WERI-Rb-1 (cell line): Measurements from ENCODE around the gene GPR68.

Source experiments
- DNase-seq: peaks from one replicate; pipeline ENCODE4 v3.0.0-alpha.2; 2020
- H3K27ac ChIP-seq: fragments of 250-450 bp; sonication (Bioruptor Pico); 2 replicates; pipeline ENCODE4 v1.5.1; 2020; ENCODE audit warnings: mild to moderate bottlenecking, moderate library complexity
- H3K27me3 ChIP-seq: fragments of 250-450 bp; sonication (Bioruptor Pico); 2 replicates; pipeline ENCODE4 v1.5.1; 2021; ENCODE audit warnings: mild to moderate bottlenecking, low read depth, moderate library complexity; ENCODE audit not compliant: insufficient read depth, severe bottlenecking
- H3K36me3 ChIP-seq: fragments of 250-450 bp; sonication (Bioruptor Pico); 2 replicates; pipeline ENCODE4 v1.5.1; 2020; ENCODE audit warnings: mild to moderate bottlenecking, moderate library complexity
- H3K4me3 ChIP-seq: 2 replicates; pipeline ENCODE4 v1.5.1; 2011; ENCODE audit warnings: low read depth, mild to moderate bottlenecking, control low read depth, low read length
- H3K9me3 ChIP-seq: fragments of 250-450 bp; sonication (Bioruptor Pico); 2 replicates; pipeline ENCODE4 v1.5.1; 2021; ENCODE audit warnings: mild to moderate bottlenecking, moderate library complexity; ENCODE audit not compliant: severe bottlenecking
- TF ChIP-seq, protein P1 (sequence below): IDR thresholded peaks from 2 replicates; pipeline ENCODE4 v1.5.1; 2011; ENCODE audit warnings: low read depth, mild to moderate bottlenecking, control low read depth, inconsistent platforms, low read length

Gene GPR68, protein sequence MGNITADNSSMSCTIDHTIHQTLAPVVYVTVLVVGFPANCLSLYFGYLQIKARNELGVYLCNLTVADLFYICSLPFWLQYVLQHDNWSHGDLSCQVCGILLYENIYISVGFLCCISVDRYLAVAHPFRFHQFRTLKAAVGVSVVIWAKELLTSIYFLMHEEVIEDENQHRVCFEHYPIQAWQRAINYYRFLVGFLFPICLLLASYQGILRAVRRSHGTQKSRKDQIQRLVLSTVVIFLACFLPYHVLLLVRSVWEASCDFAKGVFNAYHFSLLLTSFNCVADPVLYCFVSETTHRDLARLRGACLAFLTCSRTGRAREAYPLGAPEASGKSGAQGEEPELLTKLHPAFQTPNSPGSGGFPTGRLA

DNA sequence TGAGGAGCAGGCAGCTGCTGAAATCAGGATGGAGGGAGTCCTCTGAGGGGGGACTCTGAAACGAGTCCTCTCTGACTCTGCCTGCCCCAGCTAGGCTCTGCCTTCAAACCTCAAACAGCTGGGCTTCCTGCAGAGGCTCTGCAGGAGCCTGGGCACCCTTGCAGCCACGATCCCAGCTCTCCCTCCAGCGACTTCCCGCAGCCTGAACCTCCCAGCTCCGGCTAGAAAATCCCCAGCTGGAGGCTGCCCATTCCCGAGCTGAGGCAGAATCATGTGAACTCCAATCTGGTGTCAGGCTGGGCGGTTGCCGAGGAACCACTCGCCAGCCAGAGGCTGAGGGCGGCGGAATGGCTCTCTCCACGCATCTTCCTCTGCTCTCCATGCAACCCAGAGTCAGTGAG is at the start of gene GPR68:
Gene GPR68 (minus strand): TSS at position 204 of the 401 bp plus-strand sequence. CDS start 9,654 bp downstream, outside the sequence.
- Histone ChIP-seq H3K27ac (no peak within 1 kb of the TSS), H3K4me3 (no peak within 1 kb of the TSS), H3K27me3 (no peaks in the 10 kb centered on the region), H3K9me3 (peaks cover 7% of the 10 kb centered on the region), H3K36me3 (no peaks in the 10 kb centered on the region)
- peak; percentile 62 for DNase-seq
- TF ChIP-seq, protein P1, sequence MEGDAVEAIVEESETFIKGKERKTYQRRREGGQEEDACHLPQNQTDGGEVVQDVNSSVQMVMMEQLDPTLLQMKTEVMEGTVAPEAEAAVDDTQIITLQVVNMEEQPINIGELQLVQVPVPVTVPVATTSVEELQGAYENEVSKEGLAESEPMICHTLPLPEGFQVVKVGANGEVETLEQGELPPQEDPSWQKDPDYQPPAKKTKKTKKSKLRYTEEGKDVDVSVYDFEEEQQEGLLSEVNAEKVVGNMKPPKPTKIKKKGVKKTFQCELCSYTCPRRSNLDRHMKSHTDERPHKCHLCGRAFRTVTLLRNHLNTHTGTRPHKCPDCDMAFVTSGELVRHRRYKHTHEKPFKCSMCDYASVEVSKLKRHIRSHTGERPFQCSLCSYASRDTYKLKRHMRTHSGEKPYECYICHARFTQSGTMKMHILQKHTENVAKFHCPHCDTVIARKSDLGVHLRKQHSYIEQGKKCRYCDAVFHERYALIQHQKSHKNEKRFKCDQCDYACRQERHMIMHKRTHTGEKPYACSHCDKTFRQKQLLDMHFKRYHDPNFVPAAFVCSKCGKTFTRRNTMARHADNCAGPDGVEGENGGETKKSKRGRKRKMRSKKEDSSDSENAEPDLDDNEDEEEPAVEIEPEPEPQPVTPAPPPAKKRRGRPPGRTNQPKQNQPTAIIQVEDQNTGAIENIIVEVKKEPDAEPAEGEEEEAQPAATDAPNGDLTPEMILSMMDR = no peak

DNA sequence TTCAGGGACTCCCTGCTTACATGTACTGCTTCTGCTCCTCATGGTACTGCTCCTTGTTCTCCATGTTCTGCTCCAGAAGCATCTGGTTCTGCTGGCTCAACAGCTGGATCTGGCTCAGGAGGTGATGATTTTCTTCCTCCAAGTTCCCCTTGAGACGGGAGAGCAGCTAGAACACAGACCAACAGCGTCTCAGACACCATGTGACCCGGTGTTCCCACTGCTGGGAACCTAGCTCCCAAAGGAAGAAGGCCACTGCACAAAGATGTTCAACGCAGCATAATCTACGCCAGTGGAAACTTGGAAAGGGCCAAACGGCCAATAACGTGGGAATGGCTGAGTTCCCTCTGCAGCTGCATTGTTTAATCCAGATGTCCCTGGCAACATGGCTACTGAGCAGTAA is 49.6 kb upstream of the GPR68 start:
- no peak overlapping the region for H3K4me3 ChIP-seq
- no peak for DNase-seq
- peaks cover 87% of the 10 kb centered on the region for H3K36me3 ChIP-seq
- no peak overlapping the region for H3K27ac ChIP-seq
- TF ChIP-seq, protein P1 = no peak
- H3K27me3 ChIP-seq = no peaks in the 10 kb centered on the region
- H3K9me3 ChIP-seq = no peaks in the 10 kb centered on the region

DNA sequence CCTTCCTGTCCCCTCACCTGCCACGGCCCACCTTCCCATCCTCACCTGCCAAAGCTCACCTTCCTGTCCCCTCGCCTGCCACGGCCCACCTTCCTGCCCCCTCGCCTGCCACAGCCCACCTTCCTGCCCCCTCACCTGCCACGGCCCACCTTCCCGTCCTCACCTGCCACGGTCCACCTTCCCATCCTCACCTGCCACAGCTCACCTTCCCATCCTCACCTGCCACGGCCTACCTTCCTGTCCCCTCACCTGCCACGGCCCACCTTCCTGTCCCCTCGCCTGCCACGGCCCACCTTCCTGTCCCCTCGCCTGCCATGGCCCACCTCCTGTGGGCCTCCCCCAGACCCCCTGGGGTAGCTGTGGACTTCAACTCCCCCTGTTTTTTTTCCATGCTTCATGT is 48.8 kb upstream of the GPR68 start:
- H3K4me3 ChIP-seq = no peak overlapping the region
- H3K36me3 ChIP-seq = peaks cover 88% of the 10 kb centered on the region
- TF ChIP-seq, protein P1 = no peak

DNA sequence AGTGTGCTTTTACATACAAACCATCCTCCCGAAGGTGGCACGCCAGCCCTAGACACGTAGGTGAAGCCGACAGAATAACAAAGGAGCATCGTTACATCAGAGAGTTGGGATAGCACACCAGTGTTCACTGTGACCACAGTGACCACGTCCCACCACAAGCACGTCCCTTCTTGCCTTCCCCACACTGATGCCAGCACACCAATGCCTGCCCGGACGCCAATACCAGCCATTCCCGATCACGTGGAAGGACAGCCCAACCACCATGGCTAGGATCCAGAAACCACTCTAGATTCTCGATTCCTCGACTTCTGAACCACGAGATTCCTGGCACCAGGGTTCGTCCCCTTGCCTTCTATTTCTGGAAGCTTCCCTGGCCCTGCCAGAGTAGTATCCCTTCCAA is 48.0 kb upstream of the GPR68 start:
- H3K9me3 ChIP-seq = no peaks in the 10 kb centered on the region
- TF ChIP-seq, protein P1 = no peak
- H3K4me3 ChIP-seq = no peak overlapping the region
- H3K36me3 ChIP-seq = peaks cover 89% of the 10 kb centered on the region
- DNase-seq = no peak
- H3K27me3 ChIP-seq = no peaks in the 10 kb centered on the region
- H3K27ac ChIP-seq = no peak overlapping the region

More for the DNA sequence above, 48.8 kb upstream of the GPR68 start:
- Histone ChIP-seq H3K9me3 (no peaks in the 10 kb centered on the region), H3K27me3 (no peaks in the 10 kb centered on the region), H3K27ac (no peak overlapping the region)
- DNase-seq = no peak

DNA sequence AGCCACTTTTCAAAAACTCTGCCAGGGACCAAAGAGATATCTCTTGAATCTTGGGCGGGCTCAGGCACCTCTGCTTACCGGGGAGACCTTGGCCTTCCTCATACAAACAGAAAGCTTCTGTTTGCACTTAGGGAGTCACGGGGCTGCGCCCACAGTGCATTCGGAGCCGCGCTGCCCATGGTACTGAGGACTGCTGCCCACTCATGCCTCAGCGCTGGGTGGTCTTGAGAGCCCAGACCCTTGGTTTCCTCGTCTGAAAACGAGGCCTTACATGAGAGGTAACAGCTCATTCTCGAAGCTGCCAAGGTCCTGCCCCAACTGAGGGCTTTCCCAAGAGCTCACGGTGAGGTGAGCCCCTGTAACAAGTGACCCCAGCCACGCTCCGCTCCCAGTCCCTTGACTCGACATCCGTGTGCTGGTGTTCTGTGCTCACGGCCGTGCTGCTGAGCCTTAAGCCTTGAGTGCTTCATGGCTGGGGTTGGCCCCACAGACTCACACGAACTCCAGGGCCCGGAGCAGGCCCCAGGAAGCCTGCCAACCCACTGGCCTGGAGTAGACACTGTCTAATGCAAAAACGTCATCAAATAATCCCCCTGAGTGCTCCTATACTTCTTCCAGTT is 47.4 kb upstream of the GPR68 start:
- H3K4me3 ChIP-seq = no peak overlapping the region
- no peak for DNase-seq
- no peaks in the 10 kb centered on the region for H3K27me3 ChIP-seq
- no peak overlapping the region for H3K27ac ChIP-seq
- H3K9me3 ChIP-seq = no peaks in the 10 kb centered on the region
- TF ChIP-seq, protein P1 = no peak
- peaks cover 87% of the 10 kb centered on the region for H3K36me3 ChIP-seq
